HG03139 (cell line): ENCODE measurements around the gene CDCA3.

Experiments used
- ATAC-seq: cut with Tn5 transposase; IDR thresholded peaks from one replicate; pipeline ENCODE4 v1.9.1; 2021; ENCODE audit not compliant: unreplicated experiment

The CDCA3 gene

GRCh38 chr12:6853626-6854025 is 2.5 kb upstream of the CDCA3 start:
- ATAC-seq = no peak

- no peak for ATAC-seq
Measured at GRCh38 chr12:6852651-6853354, 1.7 kb upstream of the CDCA3 start.

- peak; percentile 65 for ATAC-seq
Measured at GRCh38 chr12:6851921-6852650, 1.0 kb upstream of the CDCA3 start, which contains the start of gene USP5. TSS of gene USP5 (plus strand) at chr12:6852150. CDS start at chr12:6852180, 30 bp downstream.

GRCh38 chr12:6850796-6851152 is 312 bp downstream of the CDCA3 start:
- no peak for ATAC-seq

GRCh38 chr12:6849976-6850560 is 1.0 kb downstream of the CDCA3 start:
- no peak for ATAC-seq

- no peak for ATAC-seq
Measured at GRCh38 chr12:6849427-6849826, 1.7 kb downstream of the CDCA3 start.

GRCh38 chr12:6847676-6848075 is 3.4 kb downstream of the CDCA3 start:
- ATAC-seq = no peak

GRCh38 chr12:6846316-6846869 is 4.7 kb downstream of the CDCA3 start:
- ATAC-seq = no peak

- no peak for ATAC-seq
Measured at GRCh38 chr12:6845395-6845794, 5.7 kb downstream of the CDCA3 start.

GRCh38 chr12:6843118-6843902 is 7.8 kb downstream of the CDCA3 start:
- no peak for ATAC-seq

- ATAC-seq = no peak
Measured at GRCh38 chr12:6842075-6842474, 9.0 kb downstream of the CDCA3 start.

GRCh38 chr12:6840761-6841515 is 10.1 kb downstream of the CDCA3 start, which contains the start of gene GNB3:
TSS of gene GNB3 (plus strand) at chr12:6840925. CDS start at chr12:6841288, 363 bp downstream.
- ATAC-seq = no peak

- no peak for ATAC-seq
Measured at GRCh38 chr12:6840330-6840729, 10.8 kb downstream of the CDCA3 start.

GRCh38 chr12:6839482-6840201 is 11.4 kb downstream of the CDCA3 start:
- peak; percentile 71 for ATAC-seq

GRCh38 chr12:6838854-6839253 is 12.2 kb downstream of the CDCA3 start:
- no peak for ATAC-seq

- ATAC-seq = no peak
Measured at GRCh38 chr12:6837370-6838060, 13.6 kb downstream of the CDCA3 start.

GRCh38 chr12:6836851-6837250 is 14.2 kb downstream of the CDCA3 start:
- ATAC-seq = no peak

GRCh38 chr12:6834873-6835272 is 16.2 kb downstream of the CDCA3 start:
- ATAC-seq = no peak

- no peak for ATAC-seq
Measured at GRCh38 chr12:6834254-6834653, 16.8 kb downstream of the CDCA3 start.
